OCI-LY7 (cell line): ENCODE measurements around the gene PXDN. TPM values are rescaled to one million over a fixed set of nuclear protein-coding genes. Genes with fewer than 3 reads are reported as not detected.
A peak's percentile ranks its signal among the peaks of the same experiment; 100 is the strongest.

Experiments
- BruUV-seq: library from RNA; stranded (reverse); fragments of 400-500 nt; replicated peaks from 2 replicates; lab custom pipeline; 2021; lab: Mats Ljungman, UMichigan
- CTCF ChIA-PET: fragments of 300-600 bp; sonication (Branson Sonifier 250); formaldehyde crosslinking; loops from one replicate; lab custom pipeline; 2022; ENCODE audit warnings: antibody characterized with exemption; ENCODE audit not compliant: unreplicated experiment; lab: Charles Lee
- POLR2A ChIA-PET: fragments of 300-600 bp; sonication (Branson Sonifier 250); formaldehyde crosslinking; loops from one replicate; lab custom pipeline; 2022; ENCODE audit warnings: antibody characterized with exemption; lab: Charles Lee
- DNase-seq: peaks from one replicate; pipeline ENCODE4 v3.0.0-alpha.2; 2015; ENCODE audit warnings: low spot score
- H2AFZ ChIP-seq: fragments of 200-600 bp; sonication (generic), shearing (Covaris generic); 2 replicates; pipeline ENCODE4 v1.6.1; 2014; ENCODE audit warnings: mild to moderate bottlenecking, antibody characterized with exemption, low read length, moderate library complexity
- H3K27ac ChIP-seq: fragments of 200-600 bp; sonication (generic); 2 replicates; pipeline ENCODE4 v1.5.1; 2014; ENCODE audit warnings: mixed run types, low read depth, mild to moderate bottlenecking, moderate library complexity, low read length, inconsistent platforms; ENCODE audit not compliant: poor library complexity, severe bottlenecking
- H3K36me3 ChIP-seq: fragments of 200-600 bp; sonication (generic); 2 replicates; pipeline ENCODE4 v1.6.1; 2014; ENCODE audit warnings: mild to moderate bottlenecking, antibody characterized with exemption, low read length, moderate library complexity, mixed read lengths; ENCODE audit not compliant: insufficient read depth
- H3K4me1 ChIP-seq: fragments of 200-600 bp; sonication (generic); 2 replicates; pipeline ENCODE4 v1.5.1; 2014; ENCODE audit warnings: mild to moderate bottlenecking, low read length; ENCODE audit not compliant: insufficient read depth, poor library complexity, severe bottlenecking
- H3K4me2 ChIP-seq: fragments of 200-600 bp; sonication (generic); 2 replicates; pipeline ENCODE4 v1.6.1; 2014; ENCODE audit warnings: mild to moderate bottlenecking, low read length
- H3K4me3 ChIP-seq: fragments of 200-600 bp; sonication (generic); 2 replicates; pipeline ENCODE4 v1.5.1; 2014; ENCODE audit warnings: mild to moderate bottlenecking, low read depth, low read length; ENCODE audit not compliant: poor library complexity, severe bottlenecking
- H3K79me2 ChIP-seq: fragments of 200-600 bp; sonication (generic); 2 replicates; pipeline ENCODE4 v1.6.1; 2016; ENCODE audit warnings: low read depth, mild to moderate bottlenecking, low read length, moderate library complexity, mixed read lengths; ENCODE audit not compliant: insufficient read depth
- H3K9me2 ChIP-seq: fragments of 200-600 bp; sonication (generic); 2 replicates; pipeline ENCODE4 v1.6.1; 2016; ENCODE audit warnings: mild to moderate bottlenecking, low read length, mixed read lengths; ENCODE audit not compliant: insufficient read depth
- H3K9me3 ChIP-seq: fragments of 200-600 bp; sonication (generic); 2 replicates; pipeline ENCODE4 v1.6.1; 2014; ENCODE audit warnings: mild to moderate bottlenecking, mixed run types, low read length, mixed read lengths
- H4K20me1 ChIP-seq: fragments of 200-600 bp; sonication (generic); 2 replicates; pipeline ENCODE4 v1.6.1; 2014; ENCODE audit warnings: mild to moderate bottlenecking, antibody characterized with exemption, low read length, moderate library complexity, mixed read lengths; ENCODE audit not compliant: insufficient read depth
- CTCF ChIP-seq: fragments of 200-600 bp; sonication (generic); conservative IDR thresholded peaks from 2 replicates; pipeline ENCODE4 v1.5.1; 2014; ENCODE audit warnings: mild to moderate bottlenecking, antibody characterized with exemption, low read length, moderate library complexity, mixed read lengths
- EZH2phosphoT487 ChIP-seq: fragments of 200-600 bp; sonication (generic); IDR thresholded peaks from 2 replicates; pipeline ENCODE4 v1.6.1; 2018; ENCODE audit warnings: low read depth, borderline replicate concordance, mild to moderate bottlenecking, mixed run types, antibody characterized with exemption, low read length, moderate library complexity, mixed read lengths
- intact Hi-C: fragments of 100-400 bp; cut with micrococcal nuclease; formaldehyde crosslinking; loops from one replicate; pipeline ENCODE4 v1.10.0; 2022; ENCODE audit not compliant: unreplicated experiment
- total RNA-seq, 2 experiments: library from RNA; depleted of rRNA in 1 of 2; stranded (reverse); fragments of >200 nt in 1 of 2; shearing (Covaris generic) in 1 of 2; gene quantifications; 2 replicates each; pipeline ENCODE4 v1.2.3, GENCODE V29; 2014 to 2022

The PXDN gene
- total RNA-seq, 2 experiments from 2014 or later = not detected

GRCh38 chr2:1610096-1610485, 134.2 kb downstream of the PXDN start:
- POLR2A ChIA-PET = no interaction called here
- intact Hi-C loops = no loop called here
- Histone ChIP-seq H3K9me2 (no peaks in the 10 kb centered on the region), H3K79me2 (no peaks in the 10 kb centered on the region), H3K36me3 (no peaks in the 10 kb centered on the region), H4K20me1 (no peaks in the 10 kb centered on the region), H3K4me3 (peak overlapping the region; percentile 16), H3K27ac (no peak overlapping the region), H3K4me2 (peak overlapping the region; percentile 30), H2AFZ (no peak overlapping the region), H3K9me3 (no peaks in the 10 kb centered on the region), H3K4me1 (peaks cover 29% of the 10 kb centered on the region)
- BruUV-seq = no TSS peak
- TF ChIP-seq CTCF = no peak
- no peak for TF ChIP-seq EZH2phosphoT487
- CTCF ChIA-PET = interaction anchor here (0.6 kb wide), 1 partner anchor 10 kb away, joined by 4 read pairs; no protein-coding TSS in a partner anchor
- DNase-seq = no peak

GRCh38 chr2:1609485-1610095, 134.7 kb downstream of the PXDN start:
- DNase-seq = peak; percentile 50
- Histone ChIP-seq H3K27ac (no peak overlapping the region), H3K4me1 (peaks cover 25% of the 10 kb centered on the region), H4K20me1 (no peaks in the 10 kb centered on the region), H3K4me3 (peak overlapping the region; percentile 16), H3K4me2 (peak overlapping the region; percentile 30), H3K9me2 (no peaks in the 10 kb centered on the region), H3K36me3 (no peaks in the 10 kb centered on the region), H3K79me2 (no peaks in the 10 kb centered on the region), H3K9me3 (no peaks in the 10 kb centered on the region), H2AFZ (peak overlapping the region; percentile 21; the same call in 1 of the 2 replicates)
- TF ChIP-seq CTCF (no peak), EZH2phosphoT487 (no peak)
- ChIA-PET CTCF (interaction anchor here (0.6 kb wide), 1 partner anchor 9 kb away, joined by 4 read pairs; no protein-coding TSS in a partner anchor), POLR2A (interaction anchor here (0.6 kb wide), 1 partner anchor 19 kb away, joined by 3 read pairs; no protein-coding TSS in a partner anchor)
- no TSS peak for BruUV-seq
- intact Hi-C loops = no loop called here

GRCh38 chr2:1609040-1609439, 135.3 kb downstream of the PXDN start:
- no TSS peak for BruUV-seq
- Histone ChIP-seq H3K4me2 (peak overlapping the region; percentile 30), H3K36me3 (no peaks in the 10 kb centered on the region), H3K9me2 (no peaks in the 10 kb centered on the region), H2AFZ (no peak overlapping the region; the same call in 1 of the 2 replicates), H4K20me1 (no peaks in the 10 kb centered on the region), H3K4me3 (no peak overlapping the region), H3K27ac (no peak overlapping the region), H3K9me3 (no peaks in the 10 kb centered on the region), H3K79me2 (no peaks in the 10 kb centered on the region), H3K4me1 (peaks cover 19% of the 10 kb centered on the region)
- no peak for DNase-seq
- TF ChIP-seq EZH2phosphoT487 (no peak), CTCF (no peak)
- POLR2A ChIA-PET = interaction anchor here (0.6 kb wide), 1 partner anchor 20 kb away, joined by 3 read pairs; no protein-coding TSS in a partner anchor
- CTCF ChIA-PET = no interaction called here
- intact Hi-C loops = no loop called here
